ENCODE results near the gene TUBA3D.
"Not testable (repeated sequence)": the region's sequence is repeated elsewhere in the genome, so short reads cannot be mapped to it uniquely, and the experiment has no call there.

The TUBA3D gene

GRCh38 chr2:131490616-131491468, 14.9 kb downstream of the TUBA3D start:
- not testable (repeated sequence) for H3K4me1 ChIP-seq (ENCODE audit: control insufficient read depth, insufficient read depth, low read length); H3K27ac ChIP-seq (ENCODE audit: low read depth, low read length); H3K27me3 ChIP-seq (ENCODE audit: control insufficient read depth, insufficient read depth, low read length); H3K36me3 ChIP-seq (ENCODE audit: control insufficient read depth, insufficient read depth, low read length)
- H3K4me3 ChIP-seq (ENCODE audit: low read length) = peak overlapping the region; percentile 61
- peak overlapping the region; percentile 13 for H3K9ac ChIP-seq (ENCODE audit: low read length)

GRCh38 chr2:131491469-131491836, 15.5 kb downstream of the TUBA3D start:
- not testable (repeated sequence) for H3K36me3 ChIP-seq (ENCODE audit: control insufficient read depth, insufficient read depth, low read length); H3K27me3 ChIP-seq (ENCODE audit: control insufficient read depth, insufficient read depth, low read length); H3K27ac ChIP-seq (ENCODE audit: low read depth, low read length); H3K4me1 ChIP-seq (ENCODE audit: control insufficient read depth, insufficient read depth, low read length)
- peak overlapping the region; percentile 13 for H3K9ac ChIP-seq (ENCODE audit: low read length)
- peak overlapping the region; percentile 61 for H3K4me3 ChIP-seq (ENCODE audit: low read length)

GRCh38 chr2:131492015-131492417, 16.1 kb downstream of the TUBA3D start, which contains the start of gene MZT2A:
TSS of gene MZT2A (minus strand) at chr2:131492397. CDS start at chr2:131492376, 21 bp downstream.
- Histone ChIP-seq H3K4me3 (ENCODE audit: low read length) (peak within 1 kb of the TSS; percentile 92), H3K9ac (ENCODE audit: low read length) (peak within 1 kb of the TSS; percentile 80), H3K27ac (ENCODE audit: low read depth, low read length) (peak within 1 kb of the TSS; percentile 89)
- not testable (repeated sequence) for H3K27me3 ChIP-seq (ENCODE audit: control insufficient read depth, insufficient read depth, low read length); H3K4me1 ChIP-seq (ENCODE audit: control insufficient read depth, insufficient read depth, low read length); H3K36me3 ChIP-seq (ENCODE audit: control insufficient read depth, insufficient read depth, low read length)

GRCh38 chr2:131492418-131493198, 16.7 kb downstream of the TUBA3D start:
- H3K27ac ChIP-seq (ENCODE audit: low read depth, low read length) = peak overlapping the region; percentile 89
- H3K9ac ChIP-seq (ENCODE audit: low read length) = peak overlapping the region; percentile 80
- H3K4me3 ChIP-seq (ENCODE audit: low read length) = peak overlapping the region; percentile 92
- H3K36me3 ChIP-seq (ENCODE audit: control insufficient read depth, insufficient read depth, low read length) = no peaks in the 10 kb centered on the region
- peaks cover 5% of the 10 kb centered on the region for H3K4me1 ChIP-seq (ENCODE audit: control insufficient read depth, insufficient read depth, low read length)
- H3K27me3 ChIP-seq (ENCODE audit: control insufficient read depth, insufficient read depth, low read length) = no peaks in the 10 kb centered on the region

- H3K27me3 ChIP-seq (ENCODE audit: control insufficient read depth, insufficient read depth, low read length) = no peaks in the 10 kb centered on the region
- peak overlapping the region; percentile 92 for H3K4me3 ChIP-seq (ENCODE audit: low read length)
- peaks cover 5% of the 10 kb centered on the region for H3K4me1 ChIP-seq (ENCODE audit: control insufficient read depth, insufficient read depth, low read length)
- peak overlapping the region; percentile 89 for H3K27ac ChIP-seq (ENCODE audit: low read depth, low read length)
- no peaks in the 10 kb centered on the region for H3K36me3 ChIP-seq (ENCODE audit: control insufficient read depth, insufficient read depth, low read length)
- peak overlapping the region; percentile 80 for H3K9ac ChIP-seq (ENCODE audit: low read length)
These were observed 17.5 kb downstream of the TUBA3D start for GRCh38 chr2:131493199-131493968.

GRCh38 chr2:131495506-131495905, 19.6 kb downstream of the TUBA3D start:
- H3K27me3 ChIP-seq (ENCODE audit: control insufficient read depth, insufficient read depth, low read length); H3K9ac ChIP-seq (ENCODE audit: low read length); H3K4me3 ChIP-seq (ENCODE audit: low read length); H3K27ac ChIP-seq (ENCODE audit: low read depth, low read length); H3K4me1 ChIP-seq (ENCODE audit: control insufficient read depth, insufficient read depth, low read length); H3K36me3 ChIP-seq (ENCODE audit: control insufficient read depth, insufficient read depth, low read length): not testable (repeated sequence)

GRCh38 chr2:131498321-131498973, 22.5 kb downstream of the TUBA3D start:
- not testable (repeated sequence) for H3K4me3 ChIP-seq (ENCODE audit: low read length); H3K9ac ChIP-seq (ENCODE audit: low read length); H3K27ac ChIP-seq (ENCODE audit: low read depth, low read length); H3K27me3 ChIP-seq (ENCODE audit: control insufficient read depth, insufficient read depth, low read length); H3K4me1 ChIP-seq (ENCODE audit: control insufficient read depth, insufficient read depth, low read length)
- peaks cover 13% of the 10 kb centered on the region for H3K36me3 ChIP-seq (ENCODE audit: control insufficient read depth, insufficient read depth, low read length)

GRCh38 chr2:131503587-131503986, 27.7 kb downstream of the TUBA3D start:
- not testable (repeated sequence) for H3K27me3 ChIP-seq (ENCODE audit: control insufficient read depth, insufficient read depth, low read length); H3K9ac ChIP-seq (ENCODE audit: low read length); H3K4me3 ChIP-seq (ENCODE audit: low read length); H3K27ac ChIP-seq (ENCODE audit: low read depth, low read length); H3K4me1 ChIP-seq (ENCODE audit: control insufficient read depth, insufficient read depth, low read length)
- H3K36me3 ChIP-seq (ENCODE audit: control insufficient read depth, insufficient read depth, low read length) = peaks cover 30% of the 10 kb centered on the region

GRCh38 chr2:131504082-131504750, 28.3 kb downstream of the TUBA3D start:
- H3K9ac ChIP-seq (ENCODE audit: low read length); H3K4me3 ChIP-seq (ENCODE audit: low read length); H3K27me3 ChIP-seq (ENCODE audit: control insufficient read depth, insufficient read depth, low read length); H3K4me1 ChIP-seq (ENCODE audit: control insufficient read depth, insufficient read depth, low read length); H3K27ac ChIP-seq (ENCODE audit: low read depth, low read length): not testable (repeated sequence)
- peaks cover 34% of the 10 kb centered on the region for H3K36me3 ChIP-seq (ENCODE audit: control insufficient read depth, insufficient read depth, low read length)

- no peak overlapping the region for H3K27ac ChIP-seq (ENCODE audit: low read depth, low read length)
- no peaks in the 10 kb centered on the region for H3K4me1 ChIP-seq (ENCODE audit: control insufficient read depth, insufficient read depth, low read length)
- H3K9ac ChIP-seq (ENCODE audit: low read length) = no peak overlapping the region
- no peak overlapping the region for H3K4me3 ChIP-seq (ENCODE audit: low read length)
- H3K36me3 ChIP-seq (ENCODE audit: control insufficient read depth, insufficient read depth, low read length) = peaks cover 27% of the 10 kb centered on the region
- H3K27me3 ChIP-seq (ENCODE audit: control insufficient read depth, insufficient read depth, low read length) = no peaks in the 10 kb centered on the region
These were observed 33.7 kb downstream of the TUBA3D start for GRCh38 chr2:131509615-131510014.

- H3K9ac ChIP-seq (ENCODE audit: low read length); H3K4me3 ChIP-seq (ENCODE audit: low read length); H3K27me3 ChIP-seq (ENCODE audit: control insufficient read depth, insufficient read depth, low read length); H3K4me1 ChIP-seq (ENCODE audit: control insufficient read depth, insufficient read depth, low read length); H3K27ac ChIP-seq (ENCODE audit: low read depth, low read length): not testable (repeated sequence)
- peaks cover 21% of the 10 kb centered on the region for H3K36me3 ChIP-seq (ENCODE audit: control insufficient read depth, insufficient read depth, low read length)
These were observed 35.5 kb downstream of the TUBA3D start for GRCh38 chr2:131511291-131511968.

Measured in rectal smooth muscle tissue (tissue), 1 donor.